NCI-H2107 treated with DMSO at 0.1 percent for 48 hours (cell line): ENCODE measurements around the gene DMWD.
"Not testable (repeated sequence)": the region's sequence is repeated elsewhere in the genome, so short reads cannot be mapped to it uniquely, and the experiment has no call there.

Experiments used
- DNase-seq: peaks from one replicate; lab custom pipeline; 2025; ENCODE audit not compliant: unreplicated experiment; lab: John Stamatoyannopoulos, UW

The DMWD gene

DNA sequence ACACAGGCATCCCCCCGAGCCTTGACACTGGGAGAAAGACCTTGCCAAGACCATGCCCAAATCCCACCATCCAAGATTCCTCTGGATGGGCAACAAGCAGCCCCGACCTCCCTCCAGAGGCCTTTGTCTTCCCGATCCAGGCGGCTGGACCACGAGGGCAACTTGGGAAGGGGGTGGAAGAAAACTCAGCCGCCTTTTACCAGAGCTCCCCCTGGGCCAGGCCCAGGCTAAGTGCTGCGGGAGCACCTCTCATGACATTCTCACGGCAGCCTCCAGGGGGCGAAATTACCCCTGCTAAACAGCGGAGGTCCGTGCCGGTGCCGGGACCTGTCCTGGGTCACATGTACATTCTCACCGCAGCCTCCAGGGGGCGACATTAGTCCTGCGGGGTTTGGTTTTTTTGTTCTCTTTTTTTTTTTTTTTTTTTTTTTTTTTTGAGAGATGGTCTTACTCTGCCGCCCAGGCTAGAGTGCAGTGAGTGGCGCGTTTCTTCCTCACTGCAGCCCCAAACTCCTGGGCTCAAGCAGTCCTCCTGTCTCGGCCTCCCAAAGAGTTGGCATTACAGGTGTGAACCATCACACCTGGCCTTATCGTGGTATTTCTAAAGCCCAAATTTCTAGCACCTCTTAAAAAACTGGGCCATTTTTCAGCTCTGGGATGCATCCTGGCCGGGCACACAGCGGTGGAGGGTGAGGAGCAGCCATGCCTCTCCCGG lies 24.5 kb upstream of the DMWD start:
- DNase-seq, result peak; percentile 78

DNA sequence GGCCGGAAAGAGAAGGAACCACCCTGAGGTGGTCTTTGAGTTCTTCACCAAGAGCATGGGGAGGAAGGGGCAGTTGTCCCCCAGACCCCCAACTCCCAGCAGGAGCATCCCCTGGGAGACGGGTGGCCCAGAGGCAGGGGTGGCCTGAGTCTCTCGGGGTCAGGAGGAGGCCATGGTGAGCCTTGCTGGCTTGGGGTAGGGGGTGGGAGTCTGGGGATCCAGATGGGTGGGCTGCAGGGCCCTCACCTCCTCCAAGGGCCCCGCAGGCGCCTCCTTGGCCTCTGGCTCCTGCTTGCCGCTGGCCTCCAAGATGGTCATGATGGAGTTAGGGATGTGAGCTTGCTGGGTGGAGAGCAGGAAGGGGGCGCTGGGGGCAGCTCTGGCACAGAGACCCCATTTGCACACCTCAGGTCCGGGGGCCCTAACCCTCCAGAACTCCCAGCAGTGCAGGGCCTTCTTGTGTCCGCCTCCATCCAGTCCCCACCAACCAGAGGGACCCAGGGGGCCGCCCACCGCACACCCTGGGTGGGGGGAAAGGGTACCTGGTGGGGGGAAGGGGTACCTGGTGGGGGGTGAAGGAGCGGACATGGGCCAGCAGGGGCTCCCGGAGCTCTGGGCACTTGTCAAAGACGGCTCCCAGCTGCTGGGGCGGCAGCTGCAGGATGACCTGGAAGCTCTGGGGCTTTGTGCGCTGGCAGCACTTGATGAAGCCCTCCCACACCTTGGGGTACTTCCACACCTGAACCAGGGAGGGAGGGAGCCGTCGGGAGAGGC lies 23.8 kb upstream of the DMWD start:
- DNase-seq, result no peak

- no peak for DNase-seq
These were observed 23.0 kb upstream of the DMWD start for GRCh38 chr19:45815481-45816216.

- no peak for DNase-seq
These were observed 22.3 kb upstream of the DMWD start, which contains the start of gene RSPH6A for GRCh38 chr19:45814851-45815480. TSS of gene RSPH6A (minus strand) at chr19:45815308. CDS start at chr19:45815176, 132 bp downstream.

DNA sequence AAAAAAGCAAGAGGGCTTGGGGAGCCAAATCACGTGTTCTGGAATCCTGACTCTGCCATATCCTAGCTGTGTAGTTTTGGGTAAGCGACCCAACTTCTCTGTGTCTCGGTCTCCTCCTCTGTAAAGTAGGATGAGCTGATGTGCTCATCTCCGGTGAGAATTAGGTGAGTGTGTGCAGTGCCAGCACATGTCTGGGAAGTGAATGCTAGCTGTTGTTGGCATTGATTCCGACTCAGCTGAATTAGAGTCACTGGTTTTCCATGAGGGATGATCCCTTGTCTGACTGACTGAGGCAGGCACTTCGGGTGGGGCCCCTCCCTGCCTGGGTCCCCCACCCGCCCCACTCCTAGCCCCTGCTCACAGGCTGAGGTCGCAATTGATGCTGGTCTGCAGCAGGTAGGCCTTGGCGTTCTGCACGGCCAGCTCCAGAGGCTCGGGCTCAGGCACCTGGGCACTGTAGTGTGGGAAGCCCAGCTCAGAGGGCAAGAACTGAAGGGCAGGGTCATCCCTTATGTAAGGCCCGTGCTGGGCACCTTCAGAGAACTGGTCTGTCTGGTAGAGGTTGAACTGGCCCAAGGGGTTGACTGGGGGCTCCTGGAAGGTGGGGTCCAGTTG lies 21.6 kb upstream of the DMWD start:
- DNase-seq, result no peak

DNA sequence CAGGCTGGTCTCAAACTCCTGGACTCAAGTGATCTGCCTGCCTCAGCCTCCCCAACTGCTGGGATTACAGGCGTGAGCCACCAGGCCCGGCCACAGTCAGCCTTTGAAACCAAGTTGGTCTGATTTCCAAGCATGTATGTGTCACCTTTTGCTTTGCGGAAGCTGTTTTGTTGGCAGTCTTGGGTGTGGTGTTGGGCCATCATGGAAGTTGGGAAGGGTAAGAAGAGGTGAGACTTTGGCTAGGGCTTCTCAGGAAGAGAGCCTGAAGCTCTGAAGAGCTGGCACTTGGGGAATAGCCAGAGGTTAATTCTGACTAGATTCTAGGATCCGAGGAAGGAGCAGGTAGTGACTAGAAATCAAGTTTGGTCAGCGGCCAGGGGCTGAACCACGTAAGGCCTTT lies 19.7 kb upstream of the DMWD start:
- DNase-seq, result no peak

DNA sequence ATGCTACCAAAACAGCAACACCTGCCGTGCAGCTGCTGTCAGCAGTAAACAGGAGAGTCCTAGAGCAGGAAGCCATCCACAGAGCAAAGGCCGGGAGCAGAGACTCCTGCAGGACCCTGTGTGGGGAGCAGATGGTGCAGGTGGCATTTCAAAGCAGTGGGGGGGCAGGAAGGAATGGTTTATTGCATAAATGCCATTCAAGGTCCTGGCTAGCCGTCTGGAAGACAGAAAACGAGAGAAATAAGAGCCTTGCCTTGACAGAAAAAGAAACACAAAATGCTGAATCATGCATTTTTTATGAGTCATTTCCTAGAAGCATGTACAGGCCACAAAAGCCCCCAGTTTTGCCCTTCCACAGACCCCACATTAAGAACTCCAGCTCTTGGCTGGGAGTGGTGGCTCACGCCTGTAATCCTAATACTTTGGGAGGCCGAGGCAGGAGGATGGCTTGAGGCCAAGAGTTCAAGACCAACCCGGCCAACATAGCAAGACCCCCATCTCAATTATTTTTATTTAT lies 17.1 kb upstream of the DMWD start:
- DNase-seq, result peak; percentile 79

DNA sequence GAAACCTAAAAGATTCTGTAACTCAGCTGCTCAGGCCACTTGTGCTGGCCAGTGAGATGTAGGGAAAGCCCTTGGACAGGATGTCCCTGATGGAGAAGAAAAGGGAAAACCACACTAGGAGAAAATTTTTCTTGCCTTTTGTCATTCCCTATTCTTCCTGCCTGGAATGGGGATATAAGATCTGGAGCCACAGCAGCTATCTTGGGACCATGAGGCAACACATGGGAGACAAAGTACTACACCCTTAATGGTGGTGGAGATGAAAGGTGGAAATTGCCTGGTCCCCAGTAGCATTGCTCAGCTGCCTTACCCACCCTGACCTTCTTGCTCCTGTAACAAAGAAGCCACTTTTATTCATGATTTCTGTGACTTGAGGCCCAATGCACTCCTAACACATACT lies 13.1 kb upstream of the DMWD start:
- no peak for DNase-seq

GRCh38 chr19:45804959-45805230 lies 12.2 kb upstream of the DMWD start:
- DNase-seq, result no peak

DNA sequence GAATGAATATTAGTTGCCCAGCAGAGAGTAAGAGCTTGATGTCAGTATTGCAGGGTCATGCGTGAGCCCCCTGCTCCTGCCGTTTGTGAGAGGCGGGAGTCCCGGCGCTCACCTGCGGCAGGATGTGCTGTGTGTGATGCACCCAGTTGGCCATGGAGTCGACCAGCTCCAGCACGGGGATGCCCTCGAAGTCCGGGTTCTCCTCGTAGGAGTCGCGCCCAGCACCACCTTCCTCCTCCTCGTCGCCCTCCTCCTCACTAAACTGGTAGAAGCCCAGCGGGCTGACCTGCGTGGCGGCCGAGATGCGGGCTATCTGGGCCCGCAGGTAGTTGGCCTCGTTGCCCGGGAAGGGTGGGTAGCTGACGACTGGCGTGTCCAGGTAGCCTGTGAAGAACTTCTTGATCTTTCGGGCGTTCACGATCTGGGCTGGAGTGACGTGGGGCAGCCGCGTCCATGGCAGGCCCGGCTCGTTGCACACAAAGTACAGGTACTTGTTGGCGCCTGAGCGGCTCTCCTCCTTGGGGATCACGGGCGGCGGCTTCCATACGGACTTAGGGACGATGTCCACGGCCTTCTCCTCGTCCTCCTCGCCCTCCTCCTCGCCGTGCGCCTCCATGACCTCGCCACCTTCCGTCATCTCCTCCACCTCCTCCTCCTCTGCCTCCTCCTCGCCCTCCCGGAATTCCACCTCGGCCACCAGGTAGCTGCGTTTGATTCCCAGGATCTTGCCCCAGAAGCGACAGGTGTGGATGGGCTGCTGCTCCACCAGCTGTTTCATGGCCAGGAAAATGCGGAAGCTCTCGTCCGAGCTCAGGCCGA lies 11.7 kb upstream of the DMWD start:
- no peak for DNase-seq

DNA sequence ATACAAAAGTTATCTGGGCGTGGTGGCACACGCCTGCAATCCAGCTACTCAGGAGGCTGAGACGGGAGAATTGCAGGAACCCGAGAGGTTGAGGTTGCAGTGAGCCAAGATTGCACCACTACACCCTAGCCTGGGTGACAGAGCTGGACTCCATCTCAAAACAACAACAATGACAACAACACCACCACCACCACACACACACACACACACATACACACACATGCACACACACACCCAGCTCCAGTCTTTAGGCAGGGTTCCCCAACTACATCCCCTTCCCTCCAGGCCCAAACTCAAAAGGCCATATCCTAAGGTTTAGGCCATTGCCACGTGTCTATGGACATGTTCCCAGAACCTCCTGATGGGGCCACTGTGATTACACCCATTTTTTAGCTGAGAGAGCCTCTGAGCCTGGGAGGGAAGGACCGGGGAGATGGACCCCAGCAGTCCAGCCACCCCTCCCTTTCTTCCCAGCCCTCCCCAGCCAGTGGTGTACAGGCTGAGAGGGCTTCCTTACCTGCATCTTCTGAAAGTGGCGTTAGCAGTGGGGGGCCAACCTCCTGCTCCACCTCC lies 9.0 kb upstream of the DMWD start:
- DNase-seq, result no peak

DNA sequence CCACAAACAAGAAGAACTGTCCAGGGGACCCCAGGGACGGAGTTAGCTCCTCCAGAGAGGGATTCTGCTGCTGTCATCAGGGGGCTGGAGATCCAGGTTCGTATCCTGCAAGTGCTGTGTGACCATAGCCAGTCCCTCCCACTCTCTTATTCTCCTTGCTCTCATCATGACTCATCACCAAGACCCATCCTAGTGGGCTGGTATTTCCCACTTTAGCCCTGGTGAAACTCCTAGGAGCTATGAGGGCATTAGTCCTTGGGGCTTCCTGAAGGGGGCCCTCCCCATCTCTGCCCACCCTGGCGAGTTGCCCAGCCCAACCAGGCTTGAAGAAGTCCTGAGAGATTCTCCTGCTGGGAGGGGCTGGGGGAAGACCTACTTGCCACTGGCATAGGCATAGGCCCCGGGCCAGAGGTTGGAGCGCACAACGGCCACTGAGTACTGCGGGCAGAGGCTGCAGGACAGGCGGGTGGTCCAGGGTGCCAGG lies 7.5 kb upstream of the DMWD start:
- no peak for DNase-seq

- DNase-seq, result not testable (repeated sequence)
These were observed 6.9 kb upstream of the DMWD start for GRCh38 chr19:45799541-45799940.

- peak; percentile 63 for DNase-seq
These were observed 6.4 kb upstream of the DMWD start for GRCh38 chr19:45798995-45799517.

- no peak for DNase-seq
These were observed 2.0 kb upstream of the DMWD start for GRCh38 chr19:45794627-45795026.

DNA sequence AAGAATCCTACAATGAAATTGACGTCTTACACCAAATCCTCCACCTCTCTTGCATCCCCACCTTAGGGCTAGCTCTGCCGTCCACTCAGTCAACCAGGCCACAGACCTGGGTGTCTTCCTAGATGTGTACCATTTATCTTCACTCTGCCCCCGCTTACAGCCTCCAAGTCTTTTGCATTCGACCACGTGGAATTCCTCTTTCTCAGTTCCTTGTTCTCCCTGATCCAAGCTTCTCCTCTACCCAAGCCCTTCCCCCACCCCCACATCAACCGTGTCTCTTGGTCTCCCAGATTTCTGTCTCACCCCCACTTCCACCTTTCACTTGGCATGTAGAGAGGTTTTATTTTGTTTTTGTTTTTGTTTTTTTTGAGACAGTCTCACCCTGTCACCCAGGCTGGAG lies 1.2 kb upstream of the DMWD start:
- no peak for DNase-seq

- no peak for DNase-seq
These were observed 526 bp upstream of the DMWD start for GRCh38 chr19:45793178-45793564.

- DNase-seq, result no peak
These were observed 738 bp downstream of the DMWD start for GRCh38 chr19:45791744-45792469.

GRCh38 chr19:45790942-45791341 lies 1.7 kb downstream of the DMWD start:
- no peak for DNase-seq
